NK-92 treated with Interleukin-12 subunit alpha and Interleukin-12 subunit beta, amount 100 ng/mL, for 24 hours (cell line): ENCODE measurements around the gene ARAP1.

ENCODE experiments used
- DNase-seq: peaks from one replicate; lab custom pipeline; 2025; lab: John Stamatoyannopoulos, UW

Gene ARAP1

DNA sequence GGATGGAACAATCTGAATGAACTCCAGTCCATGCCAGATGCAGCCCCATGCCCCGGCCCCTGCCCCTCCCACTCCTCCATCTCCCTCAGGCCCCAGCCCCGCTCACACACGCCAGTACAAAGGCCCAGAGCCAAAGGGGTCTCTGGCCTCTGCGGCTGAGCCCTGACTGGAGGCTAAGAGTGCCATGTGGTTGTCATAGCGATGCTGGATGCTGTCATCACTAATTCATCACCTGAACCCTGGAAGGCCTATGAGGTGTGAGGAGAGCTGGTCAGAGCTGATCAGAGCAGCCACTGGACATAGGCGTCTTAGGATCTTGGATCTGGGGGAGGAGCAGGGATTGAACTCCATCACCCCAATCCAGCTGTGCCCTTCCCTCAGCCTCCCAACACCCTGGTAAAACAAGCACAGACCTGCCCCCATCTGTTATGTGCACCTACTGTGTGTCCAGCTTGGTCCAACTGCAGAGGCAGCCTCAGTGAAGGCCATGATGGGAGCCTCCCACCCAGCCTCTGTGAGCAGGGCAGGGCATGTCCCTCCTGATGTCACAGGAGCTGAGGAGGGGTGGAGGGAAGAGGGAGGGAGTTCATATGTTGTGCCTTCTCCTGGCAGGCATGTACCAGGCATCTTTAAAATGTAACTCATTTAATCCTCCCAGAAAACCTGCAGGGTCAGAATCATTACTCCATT lies 94.7 kb downstream of the ARAP1 start:
- DNase-seq: no peak

DNA sequence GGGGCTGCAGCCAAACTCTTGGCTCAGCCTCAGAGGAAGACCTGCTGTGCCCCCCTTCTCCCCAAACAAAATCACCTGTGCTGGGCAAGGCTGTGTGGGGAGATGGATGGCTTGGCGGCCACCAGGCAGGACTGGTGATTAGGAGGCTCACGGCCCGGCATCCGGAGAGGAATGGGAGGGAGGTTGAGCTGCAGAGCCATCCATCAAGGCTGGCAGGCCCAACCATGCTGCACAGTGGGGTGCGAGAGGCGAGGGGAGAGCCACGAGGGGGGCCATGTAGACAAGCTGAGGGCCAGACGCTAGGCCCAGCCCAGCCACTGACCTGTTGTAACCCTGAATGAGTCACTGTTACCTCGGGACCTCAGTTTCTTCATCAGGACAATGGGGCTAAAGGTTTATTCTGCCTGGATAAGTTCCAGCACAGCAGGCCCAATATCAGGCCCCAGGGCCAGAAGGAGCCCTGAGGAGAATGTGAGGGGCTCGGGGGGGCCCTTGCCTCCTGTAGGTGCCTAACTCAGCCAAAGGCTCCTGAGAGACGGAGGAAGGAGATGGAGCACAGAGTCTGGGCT lies 96.2 kb downstream of the ARAP1 start:
- no peak for DNase-seq

DNA sequence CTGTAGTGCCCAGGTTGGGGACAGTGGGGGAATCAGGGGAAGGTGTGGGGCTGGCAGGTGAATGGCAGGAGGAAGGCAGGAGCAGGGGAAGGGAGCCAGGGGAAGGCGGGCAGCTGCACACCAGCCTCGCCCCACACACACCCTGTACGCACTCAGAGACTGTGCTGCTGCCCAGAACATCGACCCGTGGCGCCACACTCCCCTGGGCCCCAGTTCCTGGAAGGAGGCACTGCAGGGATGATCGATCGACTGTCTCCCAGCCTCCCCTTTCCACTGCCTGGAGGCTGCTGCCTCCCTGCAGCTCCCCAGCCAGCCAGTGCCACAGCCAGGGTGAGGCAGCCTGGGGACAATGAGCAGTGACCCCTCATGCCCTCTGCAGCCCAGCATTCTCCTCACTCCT lies 97.2 kb downstream of the ARAP1 start:
- no peak for DNase-seq

GRCh38 chr11:72653649-72654048 lies 98.6 kb downstream of the ARAP1 start:
- no peak for DNase-seq

GRCh38 chr11:72652873-72653630 lies 99.2 kb downstream of the ARAP1 start:
- DNase-seq: no peak

DNA sequence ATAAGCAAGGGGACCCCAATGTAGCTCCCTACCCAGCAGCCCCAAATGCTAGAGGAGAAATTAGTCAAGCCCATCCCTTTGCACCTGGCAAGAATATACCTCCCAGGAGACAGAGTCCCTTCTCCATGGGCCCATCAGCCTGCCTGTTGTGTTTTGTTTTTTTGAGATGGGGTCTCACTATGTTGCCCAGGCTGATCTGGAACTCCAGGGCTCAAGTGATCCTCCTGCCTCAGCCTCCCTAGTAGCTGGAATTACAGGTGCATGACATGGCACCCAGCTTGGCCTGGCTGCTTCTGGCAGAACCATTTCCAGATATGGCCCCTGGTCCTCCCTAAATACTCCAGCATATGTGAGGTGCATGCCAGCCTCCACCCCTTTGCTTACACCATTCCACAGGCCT lies 100.1 kb downstream of the ARAP1 start:
- DNase-seq: no peak

DNA sequence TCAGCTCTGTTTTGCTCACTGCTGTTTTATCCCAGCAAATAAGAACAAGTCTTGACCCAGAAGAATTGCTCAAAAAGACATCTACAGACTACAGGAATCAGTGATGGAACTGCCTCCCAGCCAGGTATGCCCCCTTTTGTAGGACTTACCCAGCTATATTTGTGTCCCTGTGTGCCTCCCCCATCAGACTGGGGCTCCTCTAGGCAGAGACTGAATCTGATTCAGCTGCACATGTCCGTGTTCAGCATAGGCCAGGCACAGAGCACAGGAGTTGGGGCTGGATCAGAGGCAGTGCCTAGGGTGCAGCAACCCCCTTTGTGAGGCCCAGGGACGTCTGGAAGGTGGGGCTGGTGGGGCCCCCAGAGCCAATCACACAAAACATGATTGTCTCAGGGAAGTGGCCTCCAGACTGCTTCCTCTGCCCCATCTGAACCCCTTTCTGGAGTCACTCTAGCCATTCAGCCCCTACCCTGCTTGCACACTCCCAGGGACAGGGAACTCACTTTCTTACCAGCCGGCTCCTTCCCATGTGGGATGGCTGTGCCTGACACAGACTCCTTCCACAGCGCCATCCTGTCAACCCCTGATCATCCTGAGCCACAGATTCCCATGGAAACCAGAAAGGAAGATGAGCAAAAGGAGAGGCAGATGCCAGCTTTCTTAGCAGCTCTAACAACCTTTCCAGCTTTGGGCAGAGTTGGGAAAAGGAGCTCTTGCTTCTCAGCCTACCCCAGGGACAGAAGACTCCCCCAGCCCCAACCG lies 102.8 kb downstream of the ARAP1 start:
- no peak for DNase-seq

DNA sequence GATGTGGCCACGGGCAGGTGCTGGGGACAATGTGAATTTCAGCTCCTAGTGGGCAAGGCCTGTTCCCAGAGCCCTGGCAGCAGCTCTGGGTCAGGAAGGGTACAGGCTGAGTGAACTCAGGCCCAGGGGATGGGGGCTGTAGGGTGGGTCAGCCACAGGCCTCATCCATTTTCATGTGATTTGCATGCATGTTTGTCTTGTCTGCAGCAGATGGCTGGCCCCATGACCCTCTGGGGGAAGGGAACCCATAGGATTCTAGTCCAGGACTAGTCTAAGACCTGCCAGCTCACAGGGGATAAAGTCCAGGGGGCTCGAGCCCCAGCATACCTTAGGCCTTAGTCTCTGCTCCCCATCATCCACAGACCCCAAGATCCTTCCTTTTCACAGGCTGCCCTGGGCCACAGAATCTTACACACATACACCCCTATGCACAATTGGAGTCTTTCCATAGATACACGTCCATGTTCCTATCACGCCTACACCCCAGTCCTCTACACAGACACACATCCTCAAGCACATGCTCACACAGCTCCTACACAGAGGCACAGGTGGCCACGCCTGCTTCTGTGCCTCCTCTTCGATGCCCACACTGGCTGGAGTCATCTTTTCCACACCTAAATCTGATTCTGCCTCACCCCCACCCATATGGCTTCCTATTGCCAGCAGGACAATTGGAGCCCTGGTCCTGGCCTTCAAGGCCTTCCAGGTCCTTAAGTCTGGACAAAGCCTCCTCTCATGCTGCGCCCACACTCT lies 103.6 kb downstream of the ARAP1 start:
- no peak for DNase-seq

GRCh38 chr11:72647882-72648281 lies 104.3 kb downstream of the ARAP1 start:
- DNase-seq: no peak

DNA sequence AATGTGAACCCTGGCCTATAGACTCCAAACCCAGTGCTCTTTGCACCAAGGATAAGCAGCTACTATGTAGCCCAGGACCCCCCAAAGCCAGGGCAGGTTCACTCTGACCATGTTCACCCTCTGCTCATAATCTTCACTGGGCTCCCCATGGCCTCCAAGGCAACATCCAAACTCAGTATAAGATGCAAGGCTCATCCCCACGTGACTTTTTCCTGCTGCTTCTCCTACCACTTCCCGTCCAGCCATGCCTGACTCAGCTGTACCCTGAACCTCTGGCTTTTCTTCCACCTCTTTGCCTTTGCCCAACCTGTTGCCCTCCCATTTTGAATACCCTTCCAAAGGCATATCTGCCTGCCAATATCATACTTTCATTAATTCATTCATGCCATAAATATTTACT lies 105.7 kb downstream of the ARAP1 start:
- no peak for DNase-seq

GRCh38 chr11:72646024-72646423 lies 106.2 kb downstream of the ARAP1 start:
- DNase-seq: no peak

- DNase-seq: no peak
These were observed 108.7 kb downstream of the ARAP1 start for GRCh38 chr11:72643547-72643946.

GRCh38 chr11:72642884-72643522 lies 109.2 kb downstream of the ARAP1 start:
- DNase-seq: no peak

DNA sequence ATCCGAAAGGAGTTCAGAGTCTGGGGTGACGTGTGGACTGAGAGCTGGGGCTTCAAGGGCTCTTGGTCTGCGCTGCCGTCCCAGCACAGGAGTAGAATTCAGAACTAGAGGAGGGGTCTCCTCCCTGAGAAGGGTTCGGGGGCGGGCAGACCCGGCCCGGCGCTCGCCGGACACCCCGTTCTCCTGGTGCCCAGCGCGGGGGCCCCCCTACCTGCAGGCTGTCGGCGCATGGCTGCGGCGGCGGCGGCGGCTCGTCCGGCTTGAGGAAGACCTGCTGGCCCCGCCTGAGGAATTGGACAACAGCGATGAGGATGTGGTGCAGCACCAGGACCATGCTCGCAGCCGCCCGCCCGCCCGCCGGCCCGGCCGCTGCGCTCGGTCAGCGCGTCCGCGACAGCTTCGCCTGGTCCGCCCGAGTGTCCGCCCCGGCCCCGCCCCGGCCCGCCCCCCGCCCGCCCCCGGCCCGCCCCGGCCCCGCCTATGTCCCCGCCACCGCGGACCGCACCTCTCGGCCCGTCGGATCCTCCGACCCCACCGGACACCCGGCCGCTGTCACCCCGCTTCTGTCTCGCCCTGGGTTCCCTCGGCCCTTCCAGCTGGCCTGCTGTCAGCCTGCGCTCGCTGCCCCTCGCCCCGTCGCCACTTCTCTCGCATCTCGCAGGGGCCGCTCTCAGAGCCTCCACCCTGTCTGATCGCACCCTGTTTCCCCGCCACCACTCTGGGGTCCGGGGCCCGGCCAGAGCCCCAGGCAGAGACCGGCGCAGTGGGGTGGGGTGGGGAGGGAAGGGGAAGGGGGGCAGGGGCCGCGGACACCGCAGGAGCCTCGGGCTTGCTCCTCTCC lies 109.9 kb downstream of the ARAP1 start:
- no peak for DNase-seq

DNA sequence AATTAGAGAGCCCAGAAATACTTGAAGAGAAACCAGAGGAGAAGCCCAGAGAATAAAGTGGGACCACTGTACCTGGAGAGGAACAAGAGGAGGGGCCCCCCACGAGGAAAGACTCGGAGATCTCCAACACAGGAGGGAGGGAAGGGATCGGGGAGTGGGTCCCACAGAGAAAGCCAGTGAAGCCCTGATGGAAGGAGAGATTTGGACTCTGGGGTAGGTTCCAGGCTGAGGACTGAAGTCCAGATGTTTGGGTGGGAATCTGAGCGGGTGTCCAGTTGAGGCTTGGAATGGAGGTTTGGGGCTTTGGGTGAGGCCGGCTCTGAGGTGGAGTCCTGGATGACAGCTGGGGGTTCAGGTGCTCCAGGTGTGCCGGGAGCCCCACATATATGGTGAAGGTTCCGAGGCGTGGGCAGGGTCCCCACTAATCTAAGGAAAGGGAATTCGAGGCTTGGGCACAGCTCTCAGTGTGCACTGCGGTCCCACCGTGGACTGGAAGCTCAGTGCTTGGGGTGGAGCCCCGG lies 110.6 kb downstream of the ARAP1 start:
- no peak for DNase-seq

DNA sequence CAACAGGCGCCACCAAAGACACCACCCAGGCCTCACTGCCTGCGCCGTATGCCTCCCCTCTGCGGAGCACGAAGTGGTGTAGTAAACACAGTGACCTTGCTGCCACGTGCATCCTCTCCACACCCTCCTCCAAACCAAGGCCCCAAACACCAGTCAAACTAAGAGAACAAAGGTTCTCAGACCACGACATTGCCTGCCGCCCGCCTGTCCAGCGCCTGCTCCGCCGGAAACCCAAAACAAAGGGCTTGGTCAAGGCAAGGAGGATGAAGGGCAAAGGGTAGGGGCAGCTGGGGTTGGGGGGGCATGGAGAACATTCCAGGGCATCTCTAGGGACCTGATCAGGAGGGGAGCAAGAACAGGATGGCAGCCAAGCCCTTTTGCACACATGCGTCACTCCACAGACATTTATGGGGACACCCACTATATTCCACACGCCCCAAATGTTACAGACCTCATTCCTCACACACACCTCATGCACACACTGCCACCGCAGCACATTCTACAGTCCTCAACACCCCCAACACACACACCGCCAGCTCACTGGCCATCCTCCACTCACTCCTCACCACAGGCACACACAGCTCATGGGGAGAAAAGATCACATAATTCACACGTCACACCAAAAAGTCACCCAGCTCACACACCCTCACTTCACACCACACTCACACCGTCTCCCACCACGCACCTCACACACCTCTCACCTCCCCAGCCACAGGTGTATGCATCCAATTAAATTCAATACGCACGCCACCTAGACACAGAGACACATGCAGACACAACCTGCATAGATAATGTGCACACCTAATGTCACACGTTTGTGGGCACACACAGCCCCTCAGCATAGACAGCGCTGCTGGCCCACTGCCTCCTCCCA lies 112.5 kb downstream of the ARAP1 start:
- DNase-seq: no peak

DNA sequence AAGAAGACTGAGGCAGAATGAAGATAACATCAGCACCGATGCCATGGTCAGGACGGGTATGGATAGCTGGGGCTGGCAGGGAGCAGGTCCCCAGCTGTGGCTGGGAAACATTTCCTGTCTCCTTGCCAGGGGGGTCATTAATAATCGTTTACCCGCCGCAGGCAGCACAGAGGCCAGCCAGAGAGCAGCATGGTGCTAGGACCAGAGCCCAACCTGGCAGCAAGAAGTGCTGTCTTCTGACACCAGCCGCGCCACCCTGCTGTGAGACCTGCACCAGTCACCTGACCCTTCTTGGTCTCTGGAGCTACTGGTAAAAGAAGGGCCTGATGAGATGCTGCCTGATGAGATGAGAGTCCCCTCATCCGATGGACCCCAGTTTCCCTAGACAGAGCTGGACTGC lies 114.3 kb downstream of the ARAP1 start:
- no peak for DNase-seq

- no peak for DNase-seq
These were observed 115.0 kb downstream of the ARAP1 start for GRCh38 chr11:72637198-72637597.

DNA sequence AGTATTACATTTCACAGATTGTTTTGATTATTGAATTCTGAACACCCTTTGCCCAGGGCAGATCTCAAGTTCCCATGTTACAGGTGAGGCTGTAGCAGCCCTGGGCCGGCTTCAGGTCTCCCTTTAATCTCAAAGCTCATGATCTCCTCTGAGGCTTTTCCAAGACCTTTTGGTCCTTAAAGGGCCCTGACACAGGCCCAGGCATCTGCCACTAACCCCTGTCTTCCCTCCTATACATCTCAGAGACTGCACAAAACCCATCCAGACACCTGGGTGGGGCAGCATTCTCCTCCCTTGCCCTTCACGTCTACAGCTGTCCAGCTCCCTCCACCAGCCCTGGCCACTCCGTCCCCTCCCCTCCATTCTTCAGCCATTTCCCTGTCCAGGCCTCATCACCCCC lies 115.8 kb downstream of the ARAP1 start:
- DNase-seq: no peak
